ENCODE results near the gene AFF4. TPM values are rescaled to one million over a fixed set of nuclear protein-coding genes. Genes with fewer than 3 reads are reported as not detected.

Gene AFF4
- total RNA-seq, 2 donors from 2014 or later = 33.3 to 58.1 TPM

DNA sequence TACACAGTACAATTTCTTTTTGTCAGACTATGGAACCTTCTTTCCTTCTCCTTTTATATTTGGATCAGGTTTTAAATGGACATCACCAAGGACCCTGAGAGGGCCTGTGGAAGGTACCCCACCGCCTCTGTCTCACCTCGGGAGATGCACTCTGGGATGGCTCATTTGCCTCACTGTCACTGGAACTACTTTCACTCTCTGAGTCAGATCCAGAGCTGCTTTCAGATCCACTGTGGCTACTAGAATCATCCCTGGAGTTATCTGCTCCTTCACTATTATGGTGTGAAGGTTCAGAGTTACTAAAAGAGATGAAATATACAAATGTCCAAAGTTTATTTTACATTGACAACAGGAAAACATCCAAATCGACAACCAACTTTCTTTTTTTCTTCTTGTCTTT lies 65.3 kb downstream of the AFF4 start:
- DNase-seq (no peak), ATAC-seq (no peak)
- intact Hi-C loops (cut with DNase I) = no loop called here

DNA sequence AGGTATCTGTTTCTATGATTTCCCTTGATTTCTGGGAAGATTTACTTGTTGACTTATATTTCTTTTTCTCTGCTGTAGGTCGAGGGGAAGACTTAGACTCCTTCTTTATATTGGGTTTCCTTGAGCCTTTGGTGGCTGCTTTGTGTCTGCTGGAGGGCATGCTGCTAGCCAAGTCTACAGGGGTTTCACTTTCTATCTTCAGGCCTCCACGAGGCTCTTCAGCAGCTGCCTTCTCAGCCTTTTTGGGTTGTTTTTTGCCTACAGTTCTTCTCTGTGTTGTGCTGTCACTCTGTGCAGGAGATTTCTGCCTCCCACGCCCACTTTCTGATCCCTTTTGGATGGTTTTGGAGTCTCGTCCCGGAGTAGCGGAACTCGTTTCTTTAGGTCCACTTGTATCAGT lies 66.7 kb downstream of the AFF4 start:
- ATAC-seq (no peak), DNase-seq (no peak)
- intact Hi-C loops (cut with DNase I) = no loop called here

DNA sequence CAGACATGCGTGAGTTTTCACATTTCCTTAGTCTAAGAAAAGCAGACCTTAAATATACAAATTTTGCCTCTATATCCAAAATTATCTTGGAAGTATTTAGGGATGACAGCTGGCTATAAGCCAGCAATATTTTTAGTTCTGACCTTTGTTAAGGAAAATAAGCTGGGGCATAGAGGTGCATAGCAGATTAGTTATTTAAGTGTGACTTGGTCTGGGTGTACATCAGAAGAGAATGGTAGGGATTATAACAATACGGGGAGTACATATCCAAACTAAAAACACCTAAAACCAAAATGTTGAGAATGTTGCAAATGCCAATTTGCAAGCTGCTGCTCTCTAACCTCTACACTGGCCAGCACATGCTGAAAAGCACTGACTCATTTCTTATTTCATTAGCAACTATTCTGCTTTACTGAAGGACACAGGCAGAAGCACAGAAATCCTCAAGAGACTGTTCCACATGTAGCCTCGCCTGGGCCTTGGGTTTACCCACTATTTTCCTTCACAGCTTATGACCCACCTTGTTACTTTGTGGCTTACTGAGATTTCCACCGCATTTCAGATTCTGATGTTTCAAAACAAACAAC lies 67.6 kb downstream of the AFF4 start:
- intact Hi-C loops (cut with DNase I) = no loop called here
- ATAC-seq (peak in 1 of 2 donors; percentile 22), DNase-seq (no peak)

DNA sequence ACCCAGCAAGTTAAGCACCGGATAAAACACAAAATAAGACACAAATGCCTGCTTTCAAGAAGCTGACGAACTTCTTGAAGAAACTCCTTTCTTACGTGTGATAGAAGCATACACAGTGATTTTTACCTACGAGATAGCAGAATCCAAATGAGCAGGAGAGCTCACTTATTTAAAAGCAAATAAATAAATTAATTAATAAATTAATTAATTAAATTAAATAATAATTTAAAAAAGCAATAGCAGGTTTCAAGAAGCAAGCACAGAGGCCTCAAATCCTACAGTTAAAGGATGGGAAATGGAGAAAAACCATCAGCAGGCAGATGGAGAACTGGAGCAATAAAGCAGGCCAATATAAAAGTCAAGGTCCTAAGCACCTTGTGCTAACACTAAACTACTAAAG lies 72.6 kb downstream of the AFF4 start:
- ATAC-seq = no peak
- intact Hi-C loops (cut with DNase I) = no loop called here
- DNase-seq = no peak

DNA sequence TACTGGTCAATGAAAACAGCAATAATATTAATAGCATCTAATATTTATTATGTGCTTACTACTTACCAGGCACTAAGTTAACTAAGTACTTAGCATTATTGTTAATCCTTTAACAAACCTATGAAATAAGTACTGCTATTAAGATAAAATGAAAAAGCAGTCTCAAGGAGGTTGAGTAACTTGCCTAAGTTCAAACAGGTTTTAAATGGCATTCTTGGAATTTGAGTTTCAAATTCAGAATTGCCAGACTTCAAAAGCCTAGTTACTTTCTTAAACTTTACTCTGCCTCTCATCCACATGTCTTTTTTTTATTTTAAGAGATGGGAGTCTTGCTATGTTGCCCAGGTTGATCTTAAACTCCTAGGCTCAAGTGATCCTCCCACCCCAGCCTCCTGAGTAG lies 73.9 kb downstream of the AFF4 start:
- DNase-seq (no peak), ATAC-seq (no peak)
- intact Hi-C loops (cut with DNase I) = no loop called here

DNA sequence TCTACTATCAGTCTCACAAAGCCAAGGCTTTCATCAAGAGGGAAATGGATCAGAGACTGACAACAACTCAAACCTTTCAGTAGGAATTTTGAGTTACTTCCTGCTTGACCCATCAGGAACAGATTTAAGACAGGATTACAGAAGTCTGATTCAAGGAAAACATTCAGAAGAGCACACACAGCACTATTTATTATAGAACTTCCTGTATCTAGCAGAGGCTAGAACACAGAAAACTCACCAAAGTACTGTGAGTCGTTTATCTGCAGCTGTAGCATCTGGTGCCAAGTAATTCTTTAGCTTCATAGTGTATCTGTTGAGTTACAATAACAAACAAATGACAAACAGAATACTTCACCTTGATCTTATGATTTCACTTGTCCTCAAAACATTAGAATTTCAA lies 76.2 kb downstream of the AFF4 start:
- DNase-seq (no peak), ATAC-seq (no peak)
- intact Hi-C loops (cut with DNase I) = no loop called here

DNA sequence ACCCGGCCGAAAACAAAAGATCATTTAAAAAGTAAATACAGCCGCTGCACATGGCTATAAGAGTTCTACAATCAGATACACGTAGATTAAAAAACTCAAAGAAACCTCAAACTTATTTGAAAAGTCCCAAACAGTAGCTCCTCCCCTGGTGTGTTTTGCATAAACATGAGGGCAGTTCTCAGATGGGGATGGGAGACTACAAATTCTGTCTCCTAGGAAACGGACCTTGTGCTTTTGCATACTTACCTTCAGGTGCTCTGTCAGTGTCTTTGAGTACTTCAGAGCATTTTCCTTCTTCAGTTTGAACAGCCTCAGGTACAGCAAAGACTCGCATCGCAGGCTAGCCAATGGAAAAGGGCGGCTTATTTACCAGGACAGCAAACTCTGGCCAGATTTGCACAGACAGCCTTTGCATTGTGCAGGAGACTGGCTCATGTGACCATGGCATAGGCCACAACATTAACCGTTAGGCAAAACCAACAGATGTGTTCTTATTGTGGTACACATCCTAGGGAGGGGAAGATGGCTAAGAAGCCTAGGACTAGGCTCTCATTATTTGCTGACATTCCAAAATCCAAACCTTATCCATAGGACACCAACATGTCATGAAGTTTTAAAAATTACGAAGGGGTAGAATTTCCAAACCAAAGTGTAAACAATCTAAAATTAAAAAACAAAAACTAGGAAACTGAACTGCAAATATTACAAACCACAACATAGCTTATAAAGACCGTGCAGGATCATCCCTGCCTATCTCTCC lies 77.2 kb downstream of the AFF4 start:
- intact Hi-C loops (cut with DNase I) = no loop called here
- DNase-seq (no peak), ATAC-seq (no peak)

DNA sequence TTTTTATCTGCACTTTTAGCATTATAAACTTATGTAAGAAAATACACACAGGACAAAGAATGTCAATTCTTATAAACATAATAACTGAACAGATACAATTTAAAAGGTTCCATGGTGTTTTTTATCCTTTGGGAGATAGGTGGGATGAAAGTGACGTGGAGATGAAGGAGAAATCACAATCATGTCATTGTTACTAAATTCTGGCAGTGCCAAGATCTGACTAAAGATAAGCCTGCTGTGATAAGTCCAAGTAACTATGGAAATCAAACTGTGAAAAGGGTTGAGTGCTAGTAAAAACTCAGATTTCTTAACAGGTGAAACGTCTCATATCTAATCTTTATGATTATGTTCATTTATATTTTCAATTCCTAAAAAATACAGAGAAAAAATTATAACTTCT lies 78.9 kb downstream of the AFF4 start:
- intact Hi-C loops (cut with DNase I) = no loop called here
- ATAC-seq (no peak), DNase-seq (no peak)

DNA sequence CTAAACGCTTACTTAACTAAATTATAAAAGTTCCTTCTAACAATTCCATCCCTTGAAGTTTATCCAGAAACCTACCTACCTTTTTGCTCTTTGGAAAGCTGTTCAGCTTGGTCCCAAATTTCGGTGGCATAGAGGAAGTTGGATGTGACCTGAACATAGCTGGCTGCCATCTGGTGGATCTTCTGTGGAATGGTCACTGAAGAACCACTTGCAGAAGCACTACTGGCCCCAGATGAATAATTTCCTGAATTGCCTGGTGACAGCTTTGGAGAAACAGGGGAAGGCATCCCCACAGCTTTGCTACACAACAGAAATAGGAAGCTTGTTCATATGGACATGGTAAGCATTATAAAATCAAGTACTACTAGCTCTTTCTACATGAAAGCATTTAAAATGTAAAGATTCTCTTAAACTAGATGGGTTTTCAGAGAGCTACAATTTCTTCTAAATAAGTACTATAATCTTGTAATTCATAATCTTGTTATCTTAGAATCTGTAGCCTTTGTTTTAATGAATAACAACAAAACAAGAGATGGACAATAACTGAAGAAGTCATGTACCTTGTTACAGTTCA lies 80.1 kb downstream of the AFF4 start:
- ATAC-seq = peak; percentile 84 to 85
- peak; percentile 32 for DNase-seq
- intact Hi-C loops (cut with DNase I) = loop anchor here in 1 of 2 donors (2.0 kb wide), 1 partner anchor 53 kb away; the partner anchor contains the start of gene SHROOM1

DNA sequence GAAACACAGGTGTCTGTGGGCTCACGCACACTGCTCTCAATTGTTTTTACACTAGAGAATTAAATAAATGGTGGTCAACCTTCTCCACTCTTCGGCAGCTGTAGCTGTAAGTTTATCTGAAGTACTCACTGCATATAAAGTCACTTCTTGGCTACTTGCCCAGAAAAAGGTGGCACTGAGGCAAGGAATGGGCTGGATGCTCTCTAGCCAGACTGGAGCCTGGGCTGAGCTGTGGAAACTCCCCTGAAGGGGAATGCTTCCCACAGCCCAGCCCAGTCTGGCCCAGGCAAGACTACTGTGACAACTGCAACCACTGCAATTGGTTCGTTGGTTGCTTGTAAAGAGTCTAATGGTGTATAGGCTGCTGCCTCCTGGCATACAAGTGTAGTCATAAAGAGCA lies 85.5 kb downstream of the AFF4 start:
- DNase-seq = no peak
- intact Hi-C loops (cut with DNase I) = loop anchor here in 1 of 2 donors (5.0 kb wide), 1 partner anchor 46 kb away; the partner anchor contains the start of gene SHROOM1

DNA sequence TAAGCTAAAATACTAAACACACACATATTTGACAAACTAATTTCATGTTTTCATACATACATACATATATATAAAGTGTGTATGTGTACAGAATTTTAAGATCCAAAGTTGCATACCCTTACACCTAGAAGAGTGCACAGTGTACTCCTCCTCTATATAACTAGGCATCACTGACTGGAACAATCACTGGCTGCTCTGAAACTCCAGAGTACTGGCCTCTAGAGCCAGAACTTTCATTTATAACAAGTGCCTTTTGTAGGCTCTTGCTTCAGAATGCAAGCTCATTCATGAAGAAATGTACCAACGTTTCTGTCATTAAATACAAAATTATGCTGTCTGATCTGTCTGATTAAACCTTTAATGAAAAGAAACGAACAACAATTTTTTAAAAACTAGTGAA lies 86.0 kb downstream of the AFF4 start:
- intact Hi-C loops (cut with DNase I) = loop anchor here in 1 of 2 donors (5.0 kb wide), 1 partner anchor 45 kb away; the partner anchor contains the start of gene SHROOM1
- no peak for ATAC-seq
- DNase-seq = no peak

More for the DNA sequence above, 85.5 kb downstream of the AFF4 start:
- ATAC-seq = peak; percentile 76 to 79

DNA sequence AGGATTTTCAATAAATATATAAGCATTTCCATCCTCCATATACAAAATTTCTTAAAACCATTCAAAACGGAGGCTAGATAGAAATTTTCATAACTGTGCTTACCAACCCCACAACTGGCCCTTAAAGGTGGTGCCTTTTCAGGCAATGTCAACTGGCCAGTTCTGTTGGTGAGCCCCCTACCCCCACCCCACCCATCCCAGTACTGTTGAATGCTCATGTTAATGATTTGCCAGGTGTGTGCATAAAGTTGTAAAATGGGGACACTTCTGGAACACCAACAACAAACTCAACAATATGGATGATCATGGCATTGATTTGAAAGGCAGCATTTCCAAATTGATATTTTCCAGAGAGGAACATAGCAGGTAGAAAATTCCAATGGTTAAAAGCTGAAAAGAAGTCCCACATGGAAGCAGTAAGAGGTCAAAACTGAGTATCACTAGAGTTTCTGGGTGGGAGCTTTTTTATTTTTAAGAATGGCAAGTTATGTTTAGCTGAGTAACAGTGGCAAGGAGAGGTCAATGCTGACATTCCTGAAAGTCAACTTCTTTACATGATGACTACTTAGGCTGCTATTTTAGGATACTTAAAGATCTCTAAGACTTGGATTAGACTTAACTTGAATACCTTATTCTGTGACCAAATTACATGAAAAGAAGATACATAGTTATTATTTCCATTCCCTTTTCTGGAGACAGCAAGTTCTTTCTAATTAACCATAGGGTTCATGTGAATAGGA lies 87.2 kb downstream of the AFF4 start:
- ATAC-seq = no peak
- DNase-seq = no peak
- intact Hi-C loops (cut with DNase I) = loop anchor here in 1 of 2 donors (5.0 kb wide), 1 partner anchor 44 kb away; the partner anchor contains the start of gene SHROOM1

DNA sequence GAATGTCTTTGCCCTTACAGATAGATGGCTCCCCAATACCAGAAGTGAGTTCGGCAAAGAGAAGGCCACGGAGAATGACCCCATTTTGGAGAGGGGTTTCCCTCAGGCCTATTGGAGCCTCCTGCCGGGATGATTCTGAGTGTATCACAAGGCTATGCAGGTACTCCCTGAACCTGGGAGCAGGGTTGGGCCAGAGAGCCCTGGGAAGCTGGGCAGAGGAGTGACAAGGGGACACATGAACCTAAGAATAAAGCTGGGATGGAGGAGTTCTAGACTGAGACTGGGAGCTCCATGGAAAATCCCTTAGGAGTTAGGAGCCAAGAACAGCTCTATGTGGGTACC lies 89.5 kb downstream of the AFF4 start:
- DNase-seq = no peak
- ATAC-seq = no peak
- intact Hi-C loops (cut with DNase I) = no loop called here

DNA sequence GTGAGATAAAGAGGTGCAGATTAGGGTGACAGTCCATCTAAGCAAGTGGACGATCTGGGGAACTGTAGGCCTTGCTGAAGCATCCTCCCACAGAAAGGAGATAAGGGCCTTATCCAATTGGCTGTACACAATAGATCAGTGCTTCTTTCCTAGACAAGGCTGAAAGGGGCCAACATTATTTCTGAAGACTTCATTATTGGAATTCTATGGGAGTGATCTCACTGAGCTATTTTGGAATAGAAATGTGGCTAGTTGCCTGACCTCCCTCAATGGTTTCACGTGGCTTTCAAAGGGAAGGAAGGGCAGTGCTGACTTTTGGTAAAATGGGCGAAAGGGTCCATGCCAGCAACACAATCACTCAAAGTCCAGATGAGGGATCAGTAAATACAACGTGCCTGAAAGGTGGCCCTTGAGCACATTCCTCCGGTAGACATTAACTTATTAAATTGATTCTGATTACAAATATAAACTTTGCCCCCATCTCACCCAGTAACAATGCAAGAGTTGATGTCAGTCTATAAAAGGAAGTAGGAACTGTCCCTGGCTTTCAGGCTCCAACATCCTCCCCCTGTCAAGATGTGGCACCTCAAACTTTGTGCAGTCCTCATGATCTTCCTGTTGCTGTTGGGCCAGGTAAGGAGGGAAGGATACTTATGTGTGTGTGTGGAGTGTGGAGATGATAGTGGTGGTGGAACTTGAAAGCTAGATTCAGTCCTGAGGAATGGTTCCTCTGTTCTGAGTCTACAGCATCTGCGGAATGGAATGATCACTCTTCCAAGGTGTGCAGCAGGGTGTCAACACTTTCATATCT lies 90.1 kb downstream of the AFF4 start, which contains the start of gene LEAP2:
TSS of gene LEAP2 (plus strand) at position 550 of the 811 bp plus-strand sequence. CDS start at position 577, 27 bp downstream.
- ATAC-seq (peak; percentile 33 to 49), DNase-seq (no peak)
- intact Hi-C loops (cut with DNase I) = no loop called here

DNA sequence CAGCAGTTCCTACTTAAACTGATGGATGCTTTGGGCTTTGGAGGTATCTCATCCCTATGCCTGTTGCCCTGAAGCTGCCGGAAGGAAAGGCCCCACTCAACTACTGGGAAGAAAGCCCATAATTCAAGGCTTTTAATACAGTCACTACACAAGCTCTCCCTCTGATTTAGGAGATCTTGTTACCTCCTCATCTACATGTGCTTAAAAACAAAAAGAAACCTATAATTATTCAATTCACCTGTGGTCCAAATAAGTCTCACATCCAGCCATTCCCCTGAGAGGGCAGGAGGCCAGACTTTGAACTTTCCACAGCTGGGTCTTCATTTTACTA lies 90.7 kb downstream of the AFF4 start:
- DNase-seq (no peak), ATAC-seq (no peak)
- intact Hi-C loops (cut with DNase I) = no loop called here

DNA sequence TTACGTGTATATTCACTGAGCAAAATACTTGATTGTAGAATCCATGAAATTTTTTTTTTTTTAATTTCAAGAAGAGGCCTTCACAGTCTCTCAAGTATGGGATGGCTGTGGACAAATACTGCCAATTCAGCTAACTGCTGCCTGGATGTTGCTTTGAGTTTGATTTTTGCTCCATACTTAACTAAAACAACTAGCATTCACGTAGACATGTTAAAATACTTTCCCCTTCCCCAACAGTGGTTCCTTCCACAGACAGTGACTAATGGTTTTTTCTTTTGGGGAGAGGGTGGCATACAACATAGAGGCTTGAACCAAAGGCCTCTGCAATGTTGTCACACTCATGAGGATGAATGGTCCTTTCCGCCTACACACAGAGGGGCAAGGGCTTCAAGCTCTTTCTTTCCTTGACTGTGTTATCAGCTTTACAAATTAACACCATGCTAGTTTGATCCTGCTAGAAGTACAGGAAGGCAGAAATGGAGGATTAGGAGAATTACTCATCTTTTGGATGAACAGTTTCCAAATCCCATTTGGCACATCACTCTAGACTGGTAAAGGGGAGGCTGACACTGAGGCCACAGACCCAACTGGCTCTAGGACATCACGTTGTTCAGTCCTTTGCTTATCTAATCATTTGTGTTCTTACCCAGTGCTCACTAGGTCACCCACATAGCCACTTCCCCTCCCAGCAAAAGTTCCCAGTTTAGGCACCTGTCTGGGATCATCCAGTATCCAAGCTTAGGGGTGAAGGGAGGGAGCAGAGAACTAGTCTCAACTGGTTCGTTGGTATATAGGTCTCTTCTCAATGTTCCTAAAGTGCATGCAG lies 91.8 kb downstream of the AFF4 start:
- intact Hi-C loops (cut with DNase I) = no loop called here

DNA sequence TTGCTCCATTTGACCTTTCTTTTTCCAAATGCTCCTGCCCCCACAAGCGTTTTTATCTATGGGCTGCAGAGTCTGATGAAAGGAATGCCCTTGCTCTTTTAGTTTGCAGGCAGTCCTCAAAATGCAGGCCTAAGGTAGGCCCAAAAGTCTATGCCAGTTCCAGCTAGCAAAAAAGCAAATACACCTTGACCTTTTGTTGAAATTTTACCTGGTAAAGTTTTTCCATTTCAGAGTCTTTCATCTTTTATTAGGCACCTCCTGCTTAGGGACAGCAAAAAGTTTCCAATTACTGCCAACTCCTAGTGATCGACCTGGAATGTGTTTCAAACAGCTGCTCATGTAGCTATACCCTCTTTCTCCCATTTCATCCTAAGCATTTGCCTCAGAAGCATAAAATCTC lies 92.6 kb downstream of the AFF4 start:
- intact Hi-C loops (cut with DNase I) = no loop called here
- no peak for ATAC-seq
- DNase-seq = no peak

More for the DNA sequence above, 91.8 kb downstream of the AFF4 start:
- no peak for DNase-seq
- ATAC-seq = peak in 1 of 2 donors; percentile 21

DNA sequence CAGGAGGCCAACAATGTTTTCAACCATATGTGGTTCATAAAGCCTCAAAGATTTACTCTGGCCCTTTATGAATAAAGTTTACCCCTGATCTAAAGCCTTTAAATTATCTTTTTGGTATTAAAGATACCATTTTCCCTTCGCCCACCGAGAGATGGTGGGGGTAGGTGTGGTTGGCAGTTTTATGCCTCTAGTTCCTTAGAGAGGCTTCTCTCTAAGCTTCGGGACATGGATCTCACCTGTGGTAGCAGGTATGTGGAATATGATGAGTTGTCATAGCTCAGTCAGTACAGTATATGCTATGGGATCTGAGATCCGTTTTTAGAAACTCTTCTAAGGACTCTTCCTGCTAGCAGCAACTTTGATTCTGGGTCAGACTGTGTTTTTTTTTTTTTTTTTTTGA lies 94.7 kb downstream of the AFF4 start:
- ATAC-seq = no peak
- no peak for DNase-seq
- intact Hi-C loops (cut with DNase I) = no loop called here
